ENCODE data around the gene RAB4B.
"Not testable (repeated sequence)": the region's sequence is repeated elsewhere in the genome, so short reads cannot be mapped to it uniquely, and the experiment has no call there.

The RAB4B gene

DNA sequence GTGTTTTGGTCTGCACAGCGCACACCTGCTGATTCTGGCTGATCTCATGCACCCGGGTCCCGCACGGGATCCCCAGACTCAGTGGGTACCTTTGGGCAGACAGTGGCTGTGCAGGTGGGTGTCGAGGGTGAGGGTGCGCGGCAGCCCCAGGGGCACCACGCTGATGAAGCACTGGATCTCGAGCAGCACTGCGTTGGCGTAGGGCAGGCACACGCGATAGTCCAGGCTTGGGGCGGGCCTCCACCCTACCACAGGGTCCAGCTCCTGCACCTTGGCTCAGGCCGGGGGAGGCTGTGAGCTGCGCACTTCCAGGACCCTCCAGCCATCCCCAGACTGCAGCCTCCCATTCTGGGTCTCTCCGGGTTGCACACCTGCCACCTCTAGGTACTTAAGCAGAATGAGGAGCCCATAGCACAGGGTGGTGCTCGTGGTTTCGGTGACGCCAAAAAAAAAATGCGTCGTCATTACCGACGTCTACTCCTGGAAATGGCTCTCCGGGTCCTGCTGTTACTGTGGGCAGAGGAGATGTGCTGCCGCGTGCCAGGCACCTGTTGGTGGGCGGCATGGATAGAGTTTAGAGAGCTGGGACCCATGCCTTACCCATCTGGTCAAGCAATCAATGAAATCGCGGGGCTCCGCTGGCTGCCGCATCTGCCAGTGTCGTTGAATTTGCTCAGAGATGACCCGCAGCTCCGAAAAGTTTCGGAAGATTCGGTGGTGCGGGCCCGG is 31.5 kb downstream of the RAB4B start:
- DNase-seq (ENCODE audit: insufficient read length, low spot score) (no peak), FAIRE-seq (no peak)
- TF ChIP-seq POLR2A (IDR thresholded peaks at IDR 0.05; ENCODE audit: low read depth, low read length), result no peak

DNA sequence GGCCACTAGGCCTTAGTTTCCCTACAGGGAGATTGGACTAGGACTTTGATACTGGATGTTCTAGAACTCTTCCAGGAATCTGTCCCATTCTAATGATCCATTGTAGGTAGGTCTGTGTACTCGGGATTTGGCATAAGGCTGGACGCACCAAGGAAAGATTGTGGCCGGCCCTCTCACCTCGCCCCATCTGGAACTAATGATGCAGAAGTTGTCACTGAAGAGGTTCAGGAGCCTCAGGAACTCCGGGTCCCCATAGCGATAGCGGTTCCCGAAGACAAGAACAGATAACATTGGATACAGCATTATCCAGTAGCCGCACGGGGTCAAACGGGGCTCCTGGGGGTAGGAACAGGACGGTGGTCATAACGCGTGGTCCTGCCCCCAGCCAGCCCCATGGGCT is 32.1 kb downstream of the RAB4B start:
- no peak for FAIRE-seq
- TF ChIP-seq POLR2A (IDR thresholded peaks at IDR 0.05; ENCODE audit: low read depth, low read length), result no peak

DNA sequence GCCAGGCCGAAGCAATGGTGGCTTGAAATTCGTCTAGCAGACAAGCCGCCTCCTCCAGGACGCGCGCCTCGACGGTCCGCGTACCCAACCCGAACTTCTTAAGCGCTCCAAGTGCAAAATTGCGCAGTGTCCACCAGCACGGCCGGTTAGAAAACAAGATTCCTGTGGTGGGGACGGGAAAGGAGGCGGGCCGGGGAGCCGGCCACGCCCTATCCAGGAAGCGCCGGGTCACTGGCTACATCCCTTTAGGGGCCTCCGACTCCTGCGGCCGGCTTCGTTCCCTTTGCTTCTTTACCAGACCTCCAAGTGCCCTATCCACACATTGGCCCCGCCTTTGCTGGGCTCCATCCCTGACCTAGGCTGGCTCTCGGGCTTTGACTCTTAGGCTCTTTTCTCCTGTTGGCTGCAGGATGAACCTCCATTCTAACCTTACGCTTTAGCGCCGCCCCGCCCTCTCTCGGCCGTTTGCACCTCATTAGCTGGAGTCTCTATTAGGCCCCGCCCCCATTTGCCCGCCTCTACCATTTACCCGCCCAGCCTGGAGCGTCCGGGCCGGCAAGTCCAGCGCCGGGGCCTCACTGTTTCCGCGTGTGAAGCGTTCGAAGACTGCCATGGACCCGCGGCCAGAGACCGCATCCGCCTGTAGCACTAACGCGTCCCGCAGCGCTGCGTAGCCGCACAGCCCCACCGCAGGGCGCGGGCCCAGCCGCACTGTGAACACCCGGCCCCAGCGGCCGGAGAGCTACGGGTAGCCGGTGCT is 32.8 kb downstream of the RAB4B start:
- DNase-seq (ENCODE audit: insufficient read length, low spot score); FAIRE-seq: not testable (repeated sequence)

More for the DNA sequence above, 32.1 kb downstream of the RAB4B start:
- no peak for DNase-seq (ENCODE audit: insufficient read length, low spot score)

DNA sequence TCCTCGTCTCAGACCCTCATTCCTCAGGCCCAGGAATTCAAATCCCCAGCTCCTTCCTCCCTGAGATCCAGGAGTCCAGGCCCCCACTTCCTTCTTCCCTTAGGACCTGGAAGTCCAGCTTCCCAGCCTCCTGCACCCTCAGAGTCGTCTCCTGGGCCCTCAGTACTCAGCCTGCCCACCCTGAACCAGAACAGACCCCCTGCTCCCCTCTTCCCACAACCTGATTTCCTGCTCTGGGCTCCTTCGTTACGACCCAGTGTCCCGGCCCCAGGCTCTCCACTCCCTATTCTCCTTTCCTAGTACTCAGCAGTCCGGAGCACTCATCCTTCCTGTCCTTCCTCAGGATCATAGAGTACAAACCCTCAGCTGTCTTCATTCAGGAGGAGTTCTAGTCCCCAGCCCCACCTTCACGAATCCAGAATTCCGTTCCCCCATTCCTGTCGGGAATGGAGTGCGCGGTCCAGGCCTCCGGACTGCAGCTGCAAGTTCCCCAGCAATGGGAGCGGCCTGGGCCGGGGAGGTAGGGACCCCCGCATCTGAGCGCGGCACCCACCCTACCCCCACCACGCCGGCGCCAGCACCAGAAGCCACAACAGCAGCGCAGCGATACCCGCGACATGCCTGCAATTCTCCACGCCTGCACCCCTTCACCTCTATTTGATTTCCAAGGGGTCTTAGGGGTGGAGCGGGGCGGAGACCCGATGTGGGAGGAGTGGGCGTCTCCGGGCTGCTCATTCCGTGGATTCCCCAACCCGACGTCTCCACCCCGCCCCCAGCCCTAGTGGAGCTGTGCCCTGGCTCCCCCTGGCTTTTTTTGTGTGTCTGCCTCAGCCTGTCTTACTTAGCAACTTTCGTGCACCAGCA is 33.7 kb downstream of the RAB4B start:
- FAIRE-seq (no peak), DNase-seq (ENCODE audit: insufficient read length, low spot score) (no peak)
- no peak for TF ChIP-seq POLR2A (IDR thresholded peaks at IDR 0.05; ENCODE audit: low read depth, low read length)

DNA sequence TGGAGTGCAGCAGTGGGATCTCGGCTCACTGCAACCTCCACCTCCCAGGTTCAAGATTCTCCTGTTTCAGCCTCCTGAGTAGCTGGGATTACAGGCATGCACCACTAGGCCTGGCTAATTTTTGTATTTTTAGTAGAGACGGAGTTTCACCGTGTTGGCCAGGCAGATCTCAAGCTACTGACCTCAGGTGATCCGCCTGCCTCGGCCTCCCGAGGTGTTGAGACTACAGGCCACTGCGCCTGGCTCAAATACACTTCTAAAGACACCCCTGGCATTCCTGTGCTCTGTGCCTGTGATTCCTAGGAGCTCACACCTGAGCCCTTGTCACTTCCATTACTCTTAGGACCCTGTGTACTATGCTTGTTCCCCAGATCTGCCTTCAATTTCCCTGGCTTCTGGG is 34.5 kb downstream of the RAB4B start:
- DNase-seq (ENCODE audit: insufficient read length, low spot score); FAIRE-seq: not testable (repeated sequence)

DNA sequence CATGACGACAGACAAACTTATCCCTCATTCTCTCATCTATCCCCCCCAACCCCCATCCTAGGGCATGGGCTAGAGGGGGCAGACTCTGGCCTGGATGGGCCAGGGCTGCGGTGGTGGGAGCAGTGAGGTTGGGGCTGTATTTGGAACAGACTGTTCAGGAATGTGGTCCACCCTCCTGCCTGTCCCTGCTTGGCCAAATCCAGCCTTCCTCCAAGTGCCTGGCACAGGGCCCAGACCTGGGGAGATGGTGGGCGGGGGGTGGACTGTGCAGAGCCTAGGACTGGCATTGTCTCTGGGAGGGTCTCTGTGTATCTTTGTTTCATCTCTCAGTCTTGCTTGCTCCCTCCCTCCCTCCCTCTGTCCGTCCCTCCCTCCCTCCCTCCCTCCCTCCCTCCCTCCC is 35.1 kb downstream of the RAB4B start:
- DNase-seq (ENCODE audit: insufficient read length, low spot score) (no peak), FAIRE-seq (no peak)
- TF ChIP-seq POLR2A (IDR thresholded peaks at IDR 0.05; ENCODE audit: low read depth, low read length), result no peak

DNA sequence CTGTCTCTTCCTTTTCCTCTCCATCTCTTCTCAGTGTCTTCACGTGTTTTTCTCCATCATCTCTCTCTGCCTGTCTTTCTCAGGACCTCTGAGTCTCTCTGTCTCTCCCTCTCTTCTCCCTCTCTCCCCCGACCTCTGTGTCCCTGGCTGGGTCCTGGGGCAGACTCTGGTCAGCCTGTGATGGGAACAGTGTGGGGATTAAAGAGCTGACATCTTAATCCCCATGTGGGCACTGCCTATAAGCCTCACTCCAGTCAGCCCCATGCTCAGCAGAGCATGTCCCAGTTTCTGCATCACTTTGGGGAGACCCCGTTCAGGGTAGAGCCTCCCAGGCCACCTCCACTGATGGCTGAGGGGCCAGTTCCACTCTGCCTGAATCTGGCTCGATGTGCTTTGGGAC is 37.2 kb downstream of the RAB4B start:
- TF ChIP-seq POLR2A (IDR thresholded peaks at IDR 0.05; ENCODE audit: low read depth, low read length), result no peak
- DNase-seq (ENCODE audit: insufficient read length, low spot score) (no peak), FAIRE-seq (no peak)

DNA sequence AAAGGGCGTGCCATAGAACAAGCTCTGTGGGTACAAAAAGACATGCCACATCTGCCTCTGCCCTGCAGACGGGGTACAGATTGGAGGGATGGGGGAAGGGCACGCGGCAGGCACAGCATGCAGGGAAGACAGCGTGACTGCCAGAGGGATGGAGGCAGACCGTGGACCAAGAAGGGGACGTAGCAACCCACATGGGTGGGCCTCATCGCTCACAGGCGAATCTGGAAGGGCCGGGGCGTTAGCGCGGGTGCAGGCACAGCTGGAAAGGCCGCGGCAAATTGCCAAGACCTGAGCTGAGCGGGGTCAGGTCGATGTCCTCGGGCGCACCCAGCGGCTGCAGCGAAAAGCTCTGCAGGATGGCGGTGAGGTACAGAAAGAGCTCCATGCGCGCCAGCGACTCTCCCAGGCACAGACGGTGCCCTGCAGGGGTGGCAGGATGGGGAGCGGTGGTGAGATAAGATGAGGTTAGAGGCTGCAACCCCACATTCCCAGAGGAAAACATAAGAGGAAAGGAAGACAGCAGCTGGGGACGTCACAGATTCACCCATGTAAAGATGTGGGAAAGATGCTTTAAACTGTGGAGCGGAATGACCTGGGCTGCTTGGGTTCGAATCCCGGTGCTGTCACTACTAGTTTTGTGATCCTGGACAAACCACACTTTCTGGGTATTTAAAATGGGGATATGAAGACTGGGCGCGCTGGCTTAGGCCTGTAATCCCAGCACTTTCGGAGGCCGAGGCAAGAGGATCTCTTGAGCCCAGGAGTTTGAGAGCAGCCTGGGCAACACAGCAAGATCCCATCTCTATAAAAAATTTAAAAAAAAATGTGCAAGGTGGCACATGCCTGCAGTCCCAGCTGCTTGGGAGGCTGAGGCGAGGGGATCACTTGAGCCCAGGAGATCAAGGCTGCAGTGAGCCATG is 40.7 kb downstream of the RAB4B start:
- not testable (repeated sequence) for FAIRE-seq; DNase-seq (ENCODE audit: insufficient read length, low spot score)

DNA sequence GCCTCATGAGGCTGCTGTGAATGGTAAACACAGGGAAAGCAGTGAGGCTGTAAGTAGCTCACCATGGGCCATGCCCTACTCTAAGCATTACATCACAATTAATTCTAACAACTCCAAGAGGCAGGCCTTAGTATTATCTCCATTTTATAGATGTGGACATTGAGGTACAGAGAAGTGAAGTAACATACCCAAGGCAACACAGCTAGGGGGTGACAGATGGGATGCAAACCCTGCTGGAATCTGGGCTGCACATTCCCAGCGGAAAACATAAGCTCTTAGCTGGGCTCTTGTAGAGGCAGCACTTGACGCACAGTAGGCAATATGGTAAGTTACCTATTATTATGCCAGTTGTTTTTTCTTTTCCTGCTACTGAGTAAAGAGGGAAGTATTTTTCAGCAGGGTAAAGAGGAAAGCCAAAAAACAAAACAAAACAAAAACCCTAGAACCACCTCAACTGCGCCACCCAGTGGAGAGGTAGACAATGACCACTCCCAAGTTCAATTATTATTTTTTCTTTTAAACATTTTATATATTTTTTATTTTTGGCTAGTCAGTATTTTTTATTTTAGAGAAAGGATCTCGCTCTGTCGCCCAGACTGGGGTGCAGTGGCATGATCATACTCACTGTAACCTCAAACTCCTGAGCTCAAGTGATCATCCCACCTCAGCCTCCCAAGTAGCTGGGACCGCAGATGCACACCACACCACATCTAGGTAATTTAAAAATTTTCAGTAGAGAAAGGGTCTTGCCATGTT is 41.6 kb downstream of the RAB4B start:
- not testable (repeated sequence) for DNase-seq (ENCODE audit: insufficient read length, low spot score); FAIRE-seq

DNA sequence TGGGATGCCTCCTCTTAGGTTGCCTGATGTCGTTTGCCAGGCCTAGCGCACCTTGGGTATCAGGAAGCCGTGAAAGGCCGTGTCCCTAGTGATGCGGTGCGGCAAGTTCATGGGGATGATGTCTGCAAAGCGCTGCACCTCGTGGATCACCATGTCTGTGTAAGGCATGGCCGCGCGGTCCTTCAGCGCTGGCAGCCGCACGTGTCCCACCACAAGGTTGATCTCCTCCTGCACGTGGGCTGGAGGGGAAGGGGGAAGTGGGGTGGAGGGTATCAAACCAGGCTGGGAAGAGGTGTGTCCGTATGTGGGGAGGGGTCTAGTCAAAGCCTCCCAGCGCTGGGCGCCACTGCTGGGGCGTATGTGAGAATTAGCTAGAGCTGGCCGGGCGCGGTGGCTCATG is 44.1 kb downstream of the RAB4B start:
- TF ChIP-seq POLR2A (IDR thresholded peaks at IDR 0.05; ENCODE audit: low read depth, low read length), result no peak
- FAIRE-seq (no peak), DNase-seq (ENCODE audit: insufficient read length, low spot score) (no peak)

DNA sequence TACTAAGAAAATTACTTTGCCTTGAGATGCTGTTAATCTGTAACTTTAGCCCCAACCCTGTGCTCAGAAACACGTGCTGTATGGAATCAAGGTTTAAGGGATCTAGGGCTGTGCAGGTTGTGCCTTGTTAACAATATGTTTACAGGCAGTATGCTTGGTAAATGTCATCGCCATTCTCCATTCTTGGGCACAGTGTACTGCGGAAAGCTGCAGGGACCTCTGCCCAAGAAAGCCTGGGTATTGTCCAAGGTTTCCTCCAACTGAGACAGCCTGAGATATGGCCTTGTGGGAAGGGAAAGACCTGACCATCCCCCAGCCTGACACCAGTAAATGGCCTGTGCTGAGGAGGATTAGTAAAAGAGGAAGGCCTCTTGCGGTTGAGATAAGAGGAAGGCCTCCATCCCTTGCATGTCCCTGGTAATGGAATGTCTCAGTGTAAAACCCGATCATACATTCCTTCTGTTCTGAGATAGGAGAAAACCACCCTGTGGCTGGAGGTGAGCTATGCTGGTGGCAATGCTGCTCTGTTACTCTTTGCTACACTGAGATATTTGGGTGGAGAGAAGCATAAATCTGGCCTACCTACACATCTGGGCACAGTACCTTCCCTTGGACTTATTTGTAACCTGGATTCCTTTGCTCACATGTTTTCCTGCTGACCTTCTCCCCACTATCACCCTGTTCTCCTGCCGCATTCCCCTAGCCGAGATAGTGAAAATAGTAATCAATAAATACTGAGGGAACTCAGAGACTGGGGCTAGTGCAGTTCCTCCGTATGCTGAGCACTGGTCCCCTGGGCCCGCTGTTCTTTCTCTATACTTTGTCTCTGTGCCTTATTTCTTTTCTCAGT is 44.9 kb downstream of the RAB4B start:
- FAIRE-seq; DNase-seq (ENCODE audit: insufficient read length, low spot score): not testable (repeated sequence)

DNA sequence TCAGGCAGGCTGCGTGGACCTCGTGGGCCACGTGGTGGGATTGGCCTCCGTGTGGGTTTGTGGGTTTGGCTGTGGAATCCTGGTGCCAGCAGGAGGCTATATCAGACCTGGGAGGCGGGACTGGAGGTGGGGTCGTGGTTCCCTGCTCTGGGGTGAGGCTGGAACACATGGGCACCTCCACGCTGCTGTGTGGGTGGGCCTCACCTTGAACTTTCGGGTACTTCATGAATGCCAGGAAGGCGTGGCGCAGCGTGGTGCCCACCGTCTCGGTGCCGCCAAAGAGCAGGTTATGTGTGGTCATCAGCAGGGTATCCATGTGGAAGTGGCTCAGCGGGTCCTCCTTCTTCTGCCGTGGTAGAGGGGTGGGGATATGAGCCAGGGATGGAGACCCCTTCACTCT is 46.9 kb downstream of the RAB4B start:
- not testable (repeated sequence) for DNase-seq (ENCODE audit: insufficient read length, low spot score); FAIRE-seq

DNA sequence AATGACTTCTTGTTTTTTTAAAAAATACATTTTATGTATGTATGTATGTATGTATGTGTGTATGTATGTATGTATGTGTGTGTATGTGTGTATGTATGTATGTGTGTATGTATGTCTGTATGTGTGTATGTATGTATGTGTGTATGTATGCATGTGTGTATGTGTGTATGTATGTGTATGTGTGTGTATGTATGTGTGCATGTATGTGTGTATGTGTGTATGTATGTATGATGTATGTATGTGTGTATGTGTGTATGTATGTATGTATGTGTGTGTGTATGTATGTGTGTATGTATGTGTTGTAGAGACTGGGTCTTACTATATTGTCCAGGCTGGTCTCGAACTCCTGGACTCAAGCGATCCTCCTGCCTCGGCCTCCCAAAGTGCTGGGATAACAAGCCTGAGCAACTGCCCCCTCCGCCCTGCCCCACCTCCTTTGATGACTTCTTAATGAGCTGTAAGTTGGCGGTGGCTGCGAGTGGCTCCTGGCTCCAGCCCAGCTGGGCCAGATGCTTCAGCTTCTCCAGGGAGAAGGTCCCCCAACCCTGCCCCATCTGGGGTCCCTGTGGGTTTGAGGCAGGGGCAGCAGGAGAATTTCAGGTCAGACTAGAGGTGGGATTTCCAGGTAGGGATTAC is 47.5 kb downstream of the RAB4B start:
- not testable (repeated sequence) for FAIRE-seq; DNase-seq (ENCODE audit: insufficient read length, low spot score)

DNA sequence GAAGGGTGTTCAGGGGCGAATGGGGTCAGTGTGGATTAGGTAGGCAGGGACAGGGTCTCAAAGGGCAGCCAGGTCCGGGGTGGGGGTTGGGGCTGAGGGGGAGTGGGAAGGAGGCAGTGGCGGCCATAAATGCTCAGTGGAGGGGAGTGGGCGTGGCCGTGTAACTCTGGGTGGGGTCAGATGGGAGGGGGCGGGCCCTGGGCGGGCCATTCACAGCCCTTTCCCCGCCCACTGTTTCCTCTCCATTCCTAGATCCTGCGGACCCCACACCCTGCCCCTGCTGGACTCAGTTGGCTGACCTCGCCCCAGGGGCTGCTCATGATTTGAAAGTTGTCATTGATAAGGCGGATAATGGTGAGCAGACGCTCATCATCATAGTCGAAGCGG is 48.3 kb downstream of the RAB4B start:
- not testable (repeated sequence) for DNase-seq (ENCODE audit: insufficient read length, low spot score); FAIRE-seq

DNA sequence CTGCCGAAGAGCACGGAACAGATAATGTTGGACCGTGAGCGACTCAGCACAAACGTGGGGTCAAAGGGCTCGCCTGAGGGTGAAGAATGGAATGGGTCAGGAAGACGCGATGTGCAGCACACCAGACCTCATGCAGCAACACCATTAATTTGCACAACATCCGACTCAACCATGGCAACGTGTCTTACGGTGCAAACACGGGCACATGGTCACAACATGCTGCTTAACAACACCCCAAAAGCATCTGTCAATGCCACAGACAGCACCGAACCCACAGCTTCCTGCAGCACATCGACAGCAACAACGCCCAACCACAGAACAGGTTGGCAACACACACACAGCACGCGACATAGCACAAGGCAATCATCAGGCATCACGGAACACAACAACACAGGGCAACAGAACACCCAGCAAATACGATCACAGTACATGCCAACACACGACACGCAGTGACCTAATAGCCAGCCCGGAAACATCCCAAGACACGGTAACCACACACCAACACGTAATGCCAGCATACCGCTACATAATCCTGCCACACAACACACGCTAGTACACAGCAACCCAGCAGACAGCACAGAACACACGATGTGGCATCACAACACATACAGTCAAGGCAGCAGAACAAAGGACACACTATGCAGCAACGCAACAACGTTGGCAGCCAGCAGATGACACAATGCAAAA is 48.8 kb downstream of the RAB4B start:
- not testable (repeated sequence) for DNase-seq (ENCODE audit: insufficient read length, low spot score)

More for the DNA sequence above, 48.8 kb downstream of the RAB4B start:
- FAIRE-seq, result not testable (repeated sequence)

All from H54 (cell line).